IMR-90 (cell line): ENCODE data around the gene MAML2. TPM values are rescaled to one million over a fixed set of nuclear protein-coding genes. Genes with fewer than 3 reads are reported as not detected.

Experiments used
- ATAC-seq: fragments of 200-7000 bp; cut with Tn5 transposase; 2 replicates; pipeline ENCODE4 v1.9.1; 2020; ENCODE audit warnings: low read depth, mild to moderate bottlenecking, moderate library complexity
- BruUV-seq: library from RNA; stranded (reverse); fragments of 400-500 nt; replicated peaks from 2 replicates; lab custom pipeline; 2021; lab: Mats Ljungman, UMichigan
- CTCF ChIA-PET: fragments of 300-600 bp; formaldehyde crosslinking; extraction: SDS; loops from one replicate; lab custom pipeline; 2021; ENCODE audit warnings: antibody characterized with exemption; lab: Yijun Ruan, JAX
- POLR2A ChIA-PET: fragments of 300-600 bp; sonication (Branson Sonifier 250); formaldehyde crosslinking; loops from one replicate; lab custom pipeline; 2022; ENCODE audit warnings: antibody characterized with exemption; ENCODE audit not compliant: unreplicated experiment; lab: Charles Lee
- DNase-seq: peaks from one replicate; pipeline ENCODE4 v3.0.0; 2013
- H2AFZ ChIP-seq: replicated peaks from 2 replicates; pipeline ENCODE3; 2013; ENCODE audit warnings: low read length, mild to moderate bottlenecking; ENCODE audit not compliant: poor library complexity
- H2AK5ac ChIP-seq: 2 replicates; pipeline ENCODE4 v1.6.1; 2013; ENCODE audit warnings: low read depth, low read length, inconsistent platforms
- H2AK9ac ChIP-seq: replicated peaks from 2 replicates; pipeline ENCODE3; 2013; ENCODE audit warnings: mild to moderate bottlenecking, low read depth, low read length, moderate library complexity; ENCODE audit not compliant: poor library complexity
- H2BK120ac ChIP-seq: 2 replicates; pipeline ENCODE4 v1.6.1; 2013; ENCODE audit warnings: low read depth, low read length, inconsistent platforms
- H2BK15ac ChIP-seq: 3 replicates; pipeline ENCODE4 v1.6.1; 2013; ENCODE audit warnings: low read depth, low read length, inconsistent platforms
- H2BK20ac ChIP-seq: 2 replicates; pipeline ENCODE4 v1.6.1; 2013; ENCODE audit warnings: low read depth, mild to moderate bottlenecking, inconsistent platforms, low read length, moderate library complexity
- H2BK5ac ChIP-seq: 2 replicates; pipeline ENCODE4 v1.6.1; 2013; ENCODE audit warnings: mild to moderate bottlenecking, low read depth, low read length, inconsistent platforms; ENCODE audit not compliant: poor library complexity, severe bottlenecking
- H3K14ac ChIP-seq: replicated peaks from 2 replicates; pipeline ENCODE4 v1.6.1; 2013; ENCODE audit warnings: low read depth, low read length, inconsistent platforms
- H3K18ac ChIP-seq: 2 replicates; pipeline ENCODE4 v1.6.1; 2013; ENCODE audit warnings: low read depth, low read length, control low read depth
- H3K23ac ChIP-seq: 2 replicates; pipeline ENCODE4 v1.6.1; 2013; ENCODE audit warnings: low read depth, low read length, inconsistent platforms
- H3K27ac ChIP-seq: 2 replicates; pipeline ENCODE4 v1.5.1; 2013; ENCODE audit warnings: mild to moderate bottlenecking, control low read depth, low read length; ENCODE audit not compliant: insufficient read depth
- H3K27me3 ChIP-seq: 2 replicates; pipeline ENCODE4 v1.6.1; 2013; ENCODE audit warnings: low read length; ENCODE audit not compliant: control insufficient read depth, insufficient read depth
- H3K36me3 ChIP-seq: 2 replicates; pipeline ENCODE4 v1.6.1; 2013; ENCODE audit warnings: low read length, mixed read lengths; ENCODE audit not compliant: control insufficient read depth, insufficient read depth
- H3K4ac ChIP-seq: 2 replicates; pipeline ENCODE4 v1.6.1; 2013; ENCODE audit warnings: low read depth, low read length, inconsistent platforms
- H3K4me1 ChIP-seq: 2 replicates; pipeline ENCODE4 v1.6.1; 2013; ENCODE audit warnings: low read length, mixed read lengths; ENCODE audit not compliant: control insufficient read depth, insufficient read depth
- H3K4me2 ChIP-seq: 2 replicates; pipeline ENCODE4 v1.6.1; 2013; ENCODE audit warnings: low read depth, mild to moderate bottlenecking, control low read depth, low read length, moderate library complexity
- H3K4me3 ChIP-seq: 2 replicates; pipeline ENCODE4 v1.5.1; 2013; ENCODE audit warnings: low read depth, mild to moderate bottlenecking, control low read depth, low read length, moderate library complexity; ENCODE audit not compliant: insufficient read depth
- H3K56ac ChIP-seq: 2 replicates; pipeline ENCODE4 v1.6.1; 2013; ENCODE audit warnings: low read length, inconsistent platforms; ENCODE audit not compliant: insufficient read depth; ENCODE audit errors: extremely low read depth
- H3K79me1 ChIP-seq, 2 experiments: 2 replicates each; pipeline ENCODE4 v1.6.1; 2013; ENCODE audit warnings: low read length in 2 of 2, inconsistent platforms in 1 of 2, low read depth in 1 of 2
- H3K9ac ChIP-seq: 2 replicates; pipeline ENCODE4 v1.6.1; 2013; ENCODE audit warnings: low read depth, low read length, control low read depth
- H3K9me1 ChIP-seq: 2 replicates; pipeline ENCODE4 v1.6.1; 2013; ENCODE audit warnings: low read length, inconsistent platforms; ENCODE audit not compliant: insufficient read depth
- H3K9me3 ChIP-seq: 2 replicates; pipeline ENCODE4 v1.6.1; 2013; ENCODE audit warnings: low read length; ENCODE audit not compliant: control insufficient read depth, insufficient read depth
- H4K20me1 ChIP-seq: 2 replicates; pipeline ENCODE4 v1.6.1; 2013; ENCODE audit warnings: low read length, inconsistent platforms; ENCODE audit not compliant: insufficient read depth
- H4K5ac ChIP-seq: 2 replicates; pipeline ENCODE4 v1.6.1; 2013; ENCODE audit warnings: mild to moderate bottlenecking, low read depth, low read length, control low read depth
- H4K8ac ChIP-seq, 2 experiments: 2 replicates each; pipeline ENCODE4 v1.6.1; 2013; ENCODE audit warnings: low read depth in 2 of 2, low read length in 2 of 2, control low read depth in 1 of 2, inconsistent platforms in 1 of 2
- H4K91ac ChIP-seq: 2 replicates; pipeline ENCODE4 v1.6.1; 2013; ENCODE audit warnings: low read depth, low read length, inconsistent platforms; ENCODE audit not compliant: insufficient read depth
- BHLHE40 ChIP-seq: fragments of 150-350 bp; IDR thresholded peaks from 2 replicates; pipeline ENCODE4 v1.6.1; 2016; ENCODE audit warnings: mild to moderate bottlenecking, low read depth, low read length
- CEBPB ChIP-seq: IDR thresholded peaks from 2 replicates; pipeline ENCODE4 v1.6.1; 2012; ENCODE audit warnings: low read depth, low read length, improper control_type of control experiment
- CHD1 ChIP-seq: IDR thresholded peaks from 2 replicates; pipeline ENCODE4 v1.6.1; 2012; ENCODE audit warnings: low read depth, low read length, improper control_type of control experiment
- ELK1 ChIP-seq: fragments of 150-350 bp; IDR thresholded peaks from 2 replicates; pipeline ENCODE4 v1.6.1; 2016; ENCODE audit warnings: low read depth, mild to moderate bottlenecking, low read length, moderate library complexity, borderline replicate concordance
- FOS ChIP-seq: fragments of 150-350 bp; IDR thresholded peaks from 2 replicates; pipeline ENCODE4 v1.6.1; 2016; ENCODE audit warnings: low read depth, low read length
- MAFK ChIP-seq: IDR thresholded peaks from 2 replicates; pipeline ENCODE4 v1.6.1; 2012; ENCODE audit warnings: low read depth, low read length, improper control_type of control experiment
- MAZ ChIP-seq: IDR thresholded peaks from 2 replicates; pipeline ENCODE4 v1.6.1; 2012; ENCODE audit warnings: low read depth, mild to moderate bottlenecking, low read length, improper control_type of control experiment, moderate library complexity, borderline replicate concordance
- MXI1 ChIP-seq: IDR thresholded peaks from 2 replicates; pipeline ENCODE4 v1.6.1; 2012; ENCODE audit warnings: low read depth, mild to moderate bottlenecking, low read length, moderate library complexity, borderline replicate concordance
- NFE2L2 ChIP-seq: fragments of 150-350 bp; IDR thresholded peaks from 2 replicates; pipeline ENCODE4 v1.6.1; 2016; ENCODE audit warnings: low read depth, mild to moderate bottlenecking, low read length
- POLR2A ChIP-seq: IDR thresholded peaks from 2 replicates; pipeline ENCODE4 v1.6.1; 2012; ENCODE audit warnings: mild to moderate bottlenecking, low read depth, low read length
- RAD21 ChIP-seq: IDR thresholded peaks from 2 replicates; pipeline ENCODE4 v1.6.1; 2012; ENCODE audit warnings: low read length, improper control_type of control experiment
- RCOR1 ChIP-seq: IDR thresholded peaks from 2 replicates; pipeline ENCODE4 v1.6.1; 2012; ENCODE audit warnings: mild to moderate bottlenecking, low read length, improper control_type of control experiment; ENCODE audit not compliant: insufficient replicate concordance
- RFX5 ChIP-seq: IDR thresholded peaks from 2 replicates; pipeline ENCODE4 v1.8.0; 2012; ENCODE audit warnings: low read depth, mild to moderate bottlenecking, low read length, moderate library complexity
- SMC3 ChIP-seq: fragments of 150-350 bp; IDR thresholded peaks from 2 replicates; pipeline ENCODE4 v1.6.1; 2016; ENCODE audit warnings: low read depth, mild to moderate bottlenecking, antibody characterized with exemption, low read length, moderate library complexity
- USF2 ChIP-seq: fragments of 150-350 bp; IDR thresholded peaks from 2 replicates; pipeline ENCODE4 v1.6.1; 2017; ENCODE audit warnings: mild to moderate bottlenecking, antibody characterized with exemption, low read length, low read depth
- WGBS, 2 experiments: methylation state at CpG; one replicate each; pipeline versions ENCODE4 v1.1.5 to v1.1.7; 2013; ENCODE audit warnings: missing lambda C conversion rate in 2 of 2; ENCODE audit not compliant: insufficient read length in 1 of 2; ENCODE audit errors: extremely low coverage in 2 of 2; 5-methylcytosine and 5-hydroxymethylcytosine counted together
- dilution Hi-C: fragments of 300-500 bp; cut with HindIII; formaldehyde crosslinking; loops from one replicate; pipeline ENCODE4 v1.14.3; 2018; ENCODE audit warnings: low sequenced_read_pairs; ENCODE audit not compliant: unreplicated experiment
- in situ Hi-C: fragments of 300-500 bp; cut with MboI; formaldehyde crosslinking; loops from 3 replicates; pipeline ENCODE4 v1.14.3; 2019; ENCODE audit warnings: low sequenced_read_pairs, inconsistent platforms, mixed read lengths
- intact Hi-C: fragments of 100-400 bp; cut with micrococcal nuclease; formaldehyde crosslinking; loops from 2 replicates; pipeline ENCODE4 v1.10.0; 2022
- polyA plus RNA-seq, 3 experiments: library from polyadenylated mRNA; depleted of rRNA; stranded (reverse); fragments of >200 nt; gene quantifications; 2 replicates each; pipeline ENCODE4 v1.2.3, GENCODE V29; 2012; ENCODE audit warnings: low replicate concordance in 1 of 3
- total RNA-seq: library from RNA; depleted of rRNA; stranded (reverse); fragments of >200 nt; gene quantifications from 2 replicates; pipeline ENCODE4 v1.2.3, GENCODE V29; 2012
- TF ChIP-seq, protein P1 (sequence below): conservative IDR thresholded peaks from 2 replicates; pipeline ENCODE4 v1.5.1; 2012; ENCODE audit warnings: mild to moderate bottlenecking, low read depth, low read length, improper control_type of control experiment

The MAML2 gene
- total and polyA plus RNA-seq, 2 of the 4 experiments (the other 2 are of a cell fraction): 15.0 to 19.5 TPM

DNA sequence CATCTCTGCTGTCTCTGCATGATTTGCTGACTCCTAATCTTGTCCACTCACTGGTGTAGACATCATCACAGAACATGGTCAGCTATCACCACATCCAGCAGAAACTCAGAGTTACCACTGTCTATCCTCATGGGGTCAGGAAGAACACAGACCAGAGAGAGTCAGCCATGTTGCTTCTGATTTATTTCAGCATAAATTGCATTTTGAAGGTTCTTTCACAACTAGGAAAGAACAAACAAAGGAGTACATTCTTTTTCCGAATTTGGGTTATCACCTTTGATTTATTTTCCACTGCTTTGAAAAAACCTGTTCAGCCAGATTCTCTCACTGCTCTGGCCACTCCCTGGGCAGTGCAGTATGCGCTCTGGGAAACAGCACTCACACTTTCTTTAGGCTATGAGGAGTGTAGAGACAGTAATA, 247.1 kb downstream of the MAML2 start:
- Histone ChIP-seq H3K4ac (peak overlapping the region; percentile 45), H2BK120ac (peak overlapping the region; percentile 44; the same call in 1 of the 2 replicates), H2BK20ac (peak overlapping the region; percentile 61; the same call in 1 of the 2 replicates), H3K79me1 (peaks cover 49 to 75% of the 10 kb centered on the region in 2 experiments), H2AFZ (no peak overlapping the region), H2BK15ac (peak overlapping the region; percentile 19; the same call in 2 of the 3 replicates), H3K4me3 (no peak overlapping the region), H4K91ac (peak overlapping the region; percentile 33; the same call in 1 of the 2 replicates), H3K9me3 (no peaks in the 10 kb centered on the region), H4K5ac (peak overlapping the region; percentile 44; the same call in 1 of the 2 replicates), H2BK5ac (no peak overlapping the region), H3K18ac (peak overlapping the region; percentile 66), H3K9ac (no peak overlapping the region), H3K27ac (no peak overlapping the region), H4K20me1 (no peaks in the 10 kb centered on the region; the same call in 1 of the 2 replicates), H4K8ac (peak overlapping the region; percentile 2 to 15; a peak in 1 of 4 replicates), H3K27me3 (no peaks in the 10 kb centered on the region), H3K4me1 (peaks cover 24% of the 10 kb centered on the region), H2AK5ac (peak overlapping the region; percentile 69; the same call in 1 of the 2 replicates), H3K9me1 (peaks cover 18% of the 10 kb centered on the region), H3K36me3 (peaks cover 12% of the 10 kb centered on the region), H3K23ac (peak overlapping the region; percentile 63), H3K4me2 (no peak overlapping the region), H3K56ac (no peak overlapping the region), H3K14ac (peak overlapping the region; percentile 64; the same call in 1 of the 2 replicates), H2AK9ac (peak overlapping the region; percentile 11)
- TF ChIP-seq POLR2A (no peak), CHD1 (no peak), RAD21 (no peak), ELK1 (no peak), USF2 (no peak), NFE2L2 (no peak), MAFK (no peak), MAZ (no peak), RFX5 (no peak), SMC3 (no peak), FOS (no peak), MXI1 (no peak), BHLHE40 (no peak), RCOR1 (no peak), CEBPB (no peak)
- TF ChIP-seq, protein P1, sequence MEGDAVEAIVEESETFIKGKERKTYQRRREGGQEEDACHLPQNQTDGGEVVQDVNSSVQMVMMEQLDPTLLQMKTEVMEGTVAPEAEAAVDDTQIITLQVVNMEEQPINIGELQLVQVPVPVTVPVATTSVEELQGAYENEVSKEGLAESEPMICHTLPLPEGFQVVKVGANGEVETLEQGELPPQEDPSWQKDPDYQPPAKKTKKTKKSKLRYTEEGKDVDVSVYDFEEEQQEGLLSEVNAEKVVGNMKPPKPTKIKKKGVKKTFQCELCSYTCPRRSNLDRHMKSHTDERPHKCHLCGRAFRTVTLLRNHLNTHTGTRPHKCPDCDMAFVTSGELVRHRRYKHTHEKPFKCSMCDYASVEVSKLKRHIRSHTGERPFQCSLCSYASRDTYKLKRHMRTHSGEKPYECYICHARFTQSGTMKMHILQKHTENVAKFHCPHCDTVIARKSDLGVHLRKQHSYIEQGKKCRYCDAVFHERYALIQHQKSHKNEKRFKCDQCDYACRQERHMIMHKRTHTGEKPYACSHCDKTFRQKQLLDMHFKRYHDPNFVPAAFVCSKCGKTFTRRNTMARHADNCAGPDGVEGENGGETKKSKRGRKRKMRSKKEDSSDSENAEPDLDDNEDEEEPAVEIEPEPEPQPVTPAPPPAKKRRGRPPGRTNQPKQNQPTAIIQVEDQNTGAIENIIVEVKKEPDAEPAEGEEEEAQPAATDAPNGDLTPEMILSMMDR: no peak
- 80% methylated on average over 1 of the region's 2 CpGs; no CpG with 5 or more reads in 1 of the 2 experiments for WGBS, 2 experiments
- no TSS peak for BruUV-seq
- intact Hi-C loops: no loop called here
- ATAC-seq (no peak), DNase-seq (no peak)
- ChIA-PET CTCF (no interaction called here), POLR2A (no interaction called here)
- in situ Hi-C loops: no loop called here
- dilution Hi-C loops: no loop called here
